ENCODE results near the gene IL22RA2.
"Not testable (repeated sequence)": the region's sequence is repeated elsewhere in the genome, so short reads cannot be mapped to it uniquely, and the experiment has no call there.

IL22RA2 gene

DNA sequence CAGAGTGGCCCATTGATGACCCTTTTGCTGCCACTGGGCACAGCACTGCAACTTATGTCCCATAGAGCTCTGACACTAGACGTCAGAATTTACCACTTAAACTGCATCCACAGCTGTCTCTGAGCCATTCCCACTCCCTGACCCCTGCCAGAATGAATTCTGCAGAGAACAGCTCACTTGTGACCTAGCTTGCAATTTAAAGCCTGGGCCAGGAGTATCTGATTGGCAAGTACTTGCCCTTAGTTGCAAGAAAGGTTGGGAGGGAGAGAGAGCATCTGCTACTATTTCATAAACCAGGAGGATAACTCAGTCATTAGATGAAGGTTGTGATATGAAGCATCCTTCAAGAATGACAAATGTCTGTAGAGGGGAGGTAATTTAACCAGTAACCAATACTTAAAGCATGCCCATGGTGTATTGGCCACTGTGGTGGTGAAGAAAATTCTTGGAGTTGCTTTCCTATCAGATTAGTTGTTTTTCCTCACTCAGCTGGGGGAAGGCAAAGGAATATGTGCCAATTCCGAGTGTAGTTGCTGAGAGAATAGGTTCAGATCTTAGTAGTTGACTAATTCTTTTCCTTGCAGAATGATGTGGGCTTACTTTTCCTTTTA is 46.5 kb downstream of the IL22RA2 start:
- no peak for DNase-seq (ENCODE audit: low read depth in 2 of 2)

GRCh38 chr6:137123078-137123477 is 50.4 kb downstream of the IL22RA2 start:
- no peak for DNase-seq (ENCODE audit: low read depth in 2 of 2)

- DNase-seq (ENCODE audit: low read depth in 2 of 2): no peak
Measured at GRCh38 chr6:137122612-137123011, 50.8 kb downstream of the IL22RA2 start.

DNA sequence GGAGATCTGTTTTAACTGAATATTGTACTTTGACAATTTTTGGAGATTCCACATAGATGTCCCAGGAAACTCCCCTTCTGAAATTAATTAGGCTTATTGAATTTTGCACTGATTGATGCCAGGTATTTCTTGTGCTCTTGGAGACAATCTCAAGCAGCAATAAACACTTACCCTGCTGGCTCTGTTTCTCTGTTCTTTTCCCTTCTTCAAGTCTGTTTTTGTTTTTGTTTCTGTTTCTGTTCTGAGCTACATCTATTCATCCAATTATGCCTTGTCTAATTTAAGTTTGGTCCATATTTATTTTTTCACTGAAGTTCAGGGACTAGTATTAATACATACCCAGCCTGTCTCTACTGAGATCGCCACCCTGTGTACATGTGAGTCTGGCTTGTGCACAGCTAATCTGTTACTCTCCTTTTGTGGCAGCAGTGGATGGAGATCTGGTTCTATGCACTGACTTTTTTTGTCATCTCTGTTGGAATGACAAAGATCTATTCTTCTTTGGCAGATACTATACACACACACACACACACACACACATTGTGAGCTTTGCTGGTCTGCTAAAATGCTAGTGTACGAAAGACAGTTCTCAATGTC is 51.9 kb downstream of the IL22RA2 start:
- no peak for DNase-seq (ENCODE audit: low read depth in 2 of 2)

DNA sequence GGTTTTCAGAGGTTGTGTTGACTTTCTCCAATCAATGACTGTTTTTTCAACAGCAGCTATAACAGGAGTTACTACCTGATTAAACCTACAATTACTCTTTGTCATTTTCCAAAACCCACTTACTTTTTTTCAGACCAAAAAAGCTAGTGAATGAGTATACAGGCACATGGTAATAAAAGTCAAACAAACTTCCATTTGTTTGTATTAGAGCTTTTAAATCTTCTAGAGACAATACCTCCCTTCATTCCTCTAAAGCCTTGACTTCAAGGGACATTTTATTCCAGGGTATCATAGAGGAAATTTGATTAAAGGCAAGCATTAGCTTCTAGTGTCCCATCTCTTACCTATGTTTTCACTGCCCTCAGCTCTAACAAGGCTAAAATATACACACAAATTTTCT is 52.7 kb downstream of the IL22RA2 start:
- no peak for DNase-seq (ENCODE audit: low read depth in 2 of 2)

DNA sequence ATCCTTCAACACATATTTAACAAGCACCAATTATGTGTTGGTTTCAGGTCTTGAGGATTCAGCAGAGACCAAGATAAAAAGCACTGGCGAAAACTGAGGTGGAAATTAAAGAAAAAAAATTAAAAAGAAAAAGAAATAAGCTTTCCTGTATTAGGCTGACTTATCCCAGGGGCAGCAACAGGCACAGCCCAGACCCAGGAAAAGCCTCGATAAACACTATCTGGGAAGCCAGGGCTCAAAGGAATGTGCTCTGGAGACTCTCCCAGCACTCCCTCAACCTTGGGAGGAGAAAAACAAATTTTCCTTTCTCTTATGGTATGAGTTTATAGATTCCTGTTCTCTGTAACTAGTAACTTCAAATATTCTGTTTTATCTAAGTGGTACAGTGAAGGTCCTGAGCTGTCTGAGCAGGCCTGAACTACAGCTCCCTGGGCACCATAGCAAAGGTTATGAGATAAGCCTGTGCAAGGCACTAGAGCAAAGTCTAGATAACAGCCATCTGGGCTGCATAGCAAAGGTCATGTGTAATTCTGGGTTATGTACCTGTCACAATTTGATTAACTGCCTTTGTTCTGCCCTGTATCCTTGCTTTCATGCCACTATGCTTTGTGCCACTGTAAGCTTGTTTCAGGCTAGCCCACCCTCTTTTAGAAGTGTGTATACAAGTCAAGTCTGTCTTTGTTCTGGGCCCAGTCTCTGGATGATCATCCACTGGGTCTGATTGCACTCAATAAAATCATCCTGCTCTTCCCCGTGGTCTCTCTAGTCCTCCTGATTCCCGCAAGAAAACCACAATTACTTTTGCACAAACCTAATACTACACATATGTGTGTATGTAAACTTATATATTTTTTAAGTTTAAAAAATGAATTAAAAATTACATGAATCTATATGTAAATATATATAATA is 54.0 kb downstream of the IL22RA2 start:
- DNase-seq (ENCODE audit: low read depth in 2 of 2): no peak

DNA sequence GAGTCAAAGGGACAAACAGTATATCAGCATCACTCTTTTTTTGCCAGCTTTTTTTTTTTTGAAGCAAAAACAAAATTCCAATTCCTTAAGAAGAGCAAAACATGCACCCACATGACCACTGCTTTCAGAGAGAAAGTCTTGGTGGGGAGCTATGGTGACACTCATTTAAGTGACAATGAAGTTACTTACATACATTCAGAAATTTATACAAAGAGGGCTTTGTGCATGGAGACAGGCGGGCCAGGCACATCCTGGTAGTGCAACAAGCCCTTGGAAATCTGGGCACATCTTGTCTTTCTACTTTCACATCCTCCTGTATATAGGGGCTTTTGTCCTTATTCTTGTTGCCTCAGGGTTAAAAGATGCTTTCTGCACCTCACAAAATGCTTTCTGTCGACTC is 55.9 kb downstream of the IL22RA2 start:
- no peak for DNase-seq (ENCODE audit: low read depth in 2 of 2)

DNA sequence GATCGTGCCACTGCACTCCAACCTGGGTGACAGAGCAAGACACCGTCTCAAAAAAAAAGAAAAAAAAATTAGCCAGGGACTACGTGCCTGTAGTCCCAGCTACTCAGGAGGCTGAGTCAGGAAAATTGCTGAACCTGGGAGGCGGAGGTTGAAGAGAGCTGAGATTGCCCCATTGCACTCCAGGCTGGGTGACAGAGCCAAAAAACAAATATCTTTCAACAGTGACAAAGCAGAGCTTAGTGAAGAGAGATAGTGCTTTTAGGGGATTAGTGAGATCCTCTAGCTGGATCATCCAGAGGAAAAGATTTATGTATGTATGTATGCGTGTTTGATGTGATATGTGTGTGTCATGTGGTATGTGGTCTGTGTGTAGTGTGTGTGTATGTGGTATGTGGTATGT is 56.6 kb downstream of the IL22RA2 start:
- DNase-seq (ENCODE audit: low read depth in 2 of 2): no peak

DNA sequence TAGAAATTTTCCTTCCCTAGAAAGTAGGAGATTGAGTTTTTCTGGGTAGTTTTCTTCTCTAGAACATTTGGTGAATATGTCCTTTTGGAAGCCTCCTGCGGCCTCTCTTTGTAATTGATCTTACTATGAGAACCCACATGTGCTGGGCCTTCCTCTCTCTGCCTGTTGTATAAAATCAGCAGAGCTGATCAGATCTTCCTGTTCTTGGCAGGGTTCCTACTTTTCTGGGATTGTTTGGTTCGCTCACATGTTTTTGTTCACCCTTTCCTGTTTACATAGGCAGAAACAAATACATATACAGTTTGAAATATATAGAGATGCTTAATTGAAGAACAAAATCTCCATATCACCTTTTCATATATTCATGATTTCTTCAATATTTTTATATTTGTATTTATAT is 57.8 kb downstream of the IL22RA2 start:
- DNase-seq (ENCODE audit: low read depth in 2 of 2): no peak

DNA sequence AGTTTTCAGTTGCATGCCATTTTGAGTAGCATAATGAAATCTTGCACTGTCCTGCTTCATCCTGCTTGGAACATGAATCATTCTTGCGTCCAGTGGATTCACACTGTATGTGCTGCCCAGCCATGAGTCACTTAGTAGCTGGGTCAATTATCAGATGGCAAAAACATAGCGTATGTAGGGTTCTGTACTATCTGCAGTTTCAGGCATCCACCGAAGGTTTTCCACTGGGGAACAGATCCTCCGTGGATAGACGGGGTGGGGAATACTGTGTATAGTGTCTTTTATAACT is 61.4 kb downstream of the IL22RA2 start:
- DNase-seq (ENCODE audit: low read depth in 2 of 2): no peak

- no peak for DNase-seq (ENCODE audit: low read depth in 2 of 2)
Measured at GRCh38 chr6:137111296-137112066, 62.0 kb downstream of the IL22RA2 start.

DNA sequence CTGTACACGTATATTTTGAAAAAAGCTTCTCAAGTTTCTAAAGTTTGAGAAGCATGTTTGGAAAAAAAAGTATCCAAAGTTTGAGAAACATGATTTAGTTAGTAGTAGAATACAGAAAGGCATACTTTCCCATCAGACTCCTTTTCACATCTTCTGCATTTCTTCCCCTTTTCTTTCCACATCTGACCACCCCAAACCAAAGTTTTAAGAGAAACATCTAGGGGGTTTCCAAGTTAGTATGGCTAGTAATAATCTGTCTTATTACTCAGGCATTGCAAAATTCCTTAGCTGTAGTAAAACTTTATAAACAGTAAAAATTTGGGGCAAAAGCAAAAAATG is 65.7 kb downstream of the IL22RA2 start:
- no peak for DNase-seq (ENCODE audit: low read depth in 2 of 2)

GRCh38 chr6:137107047-137107766 is 66.2 kb downstream of the IL22RA2 start:
- DNase-seq (ENCODE audit: low read depth in 2 of 2): not testable (repeated sequence)

DNA sequence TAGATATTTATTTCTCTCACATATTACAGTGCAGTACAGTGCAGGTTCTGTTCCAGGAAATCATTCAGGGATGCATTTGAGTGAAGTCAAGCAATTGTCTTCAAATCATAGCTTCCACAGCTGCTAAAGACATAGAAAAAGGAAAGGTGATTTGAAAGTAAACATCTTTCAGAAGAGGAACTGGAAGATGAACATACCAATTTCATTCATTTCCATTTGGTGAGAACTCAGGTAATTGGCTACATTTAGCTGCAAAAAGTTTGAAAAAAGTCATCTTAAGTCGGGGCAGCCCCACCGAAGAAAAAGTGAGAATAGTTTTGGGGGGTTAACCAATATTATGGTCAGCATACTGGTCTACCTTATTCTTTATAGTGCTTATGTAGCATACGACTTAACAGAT is 67.3 kb downstream of the IL22RA2 start:
- DNase-seq (ENCODE audit: low read depth in 2 of 2): no peak

DNA sequence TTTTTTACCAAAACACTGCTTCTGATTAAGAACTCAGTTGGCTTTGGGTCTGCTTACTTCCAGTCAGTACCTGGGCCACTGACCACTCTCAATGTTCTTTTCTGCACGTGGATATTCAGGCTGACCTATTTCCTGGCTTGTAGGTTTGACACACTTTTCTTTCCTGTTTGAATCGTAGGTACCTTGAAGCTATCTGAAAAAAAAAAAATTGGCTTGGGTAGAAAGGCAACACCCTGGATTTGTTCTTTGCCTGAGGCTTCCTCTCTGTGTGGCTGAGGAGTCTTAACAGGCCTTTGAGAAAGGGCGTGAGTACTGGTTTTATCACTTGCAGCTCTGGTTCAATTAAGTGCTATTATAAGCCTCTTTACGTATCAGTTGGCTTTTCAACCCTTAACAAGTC is 68.1 kb downstream of the IL22RA2 start:
- no peak for DNase-seq (ENCODE audit: low read depth in 2 of 2)

- DNase-seq (ENCODE audit: low read depth in 2 of 2): no peak
Measured at GRCh38 chr6:137104926-137105325, 68.5 kb downstream of the IL22RA2 start.

GRCh38 chr6:137102851-137103492 is 70.5 kb downstream of the IL22RA2 start:
- DNase-seq (ENCODE audit: low read depth in 2 of 2): peak; percentile 13 to 19

GRCh38 chr6:137102050-137102848 is 71.2 kb downstream of the IL22RA2 start:
- DNase-seq (ENCODE audit: low read depth in 2 of 2): no peak

- no peak for DNase-seq (ENCODE audit: low read depth in 2 of 2)
Measured at GRCh38 chr6:137099689-137100403, 73.6 kb downstream of the IL22RA2 start.

- DNase-seq (ENCODE audit: low read depth in 2 of 2): no peak
Measured at GRCh38 chr6:137097526-137097925, 75.9 kb downstream of the IL22RA2 start.
